Endothelial cell of umbilical vein (primary cell): ENCODE data around the gene LYRM4. TPM values are rescaled to one million over a fixed set of nuclear protein-coding genes. Genes with fewer than 3 reads are reported as not detected.

Experiments used
- BruUV-seq: library from RNA; stranded (reverse); fragments of 400-500 nt; replicated peaks from 2 replicates; lab custom pipeline; 2021; lab: Mats Ljungman, UMichigan
- CTCF ChIA-PET: fragments of 300-600, 350-600 bp; sonication (Branson Sonifier 250); formaldehyde crosslinking; loops from one replicate; lab custom pipeline; 2021; ENCODE audit warnings: antibody characterized with exemption, inconsistent platforms; lab: Charles Lee
- POLR2A ChIA-PET: fragments of 300-600, 350-600 bp; sonication (Branson Sonifier 250); formaldehyde crosslinking; loops from one replicate; lab custom pipeline; 2021; ENCODE audit warnings: antibody characterized with exemption, inconsistent platforms; lab: Charles Lee
- DNase-seq: peaks from one replicate; pipeline ENCODE4 v3.0.0-alpha.2; 2011; ENCODE audit warnings: low read depth, low spot score
- FAIRE-seq: peaks from 2 replicates; lab custom pipeline; 2011; peaks lifted over from hg19 to GRCh38; lab: Jason Lieb, UNC
- H2AFZ ChIP-seq: 2 replicates; pipeline ENCODE4 v1.6.0; 2012; ENCODE audit warnings: low read depth, low read length, control low read depth, inconsistent platforms
- H3K27ac ChIP-seq: 2 replicates; pipeline ENCODE4 v1.5.1; 2011; ENCODE audit warnings: low read depth, mild to moderate bottlenecking, control low read depth, low read length, moderate library complexity; ENCODE audit not compliant: insufficient read depth
- H3K27me3 ChIP-seq, 2 experiments: 2 replicates each; pipeline versions ENCODE4 v1.6.0 to v1.6.1; 2011; ENCODE audit warnings: low read length in 2 of 2, mixed read lengths in 1 of 2; ENCODE audit not compliant: control insufficient read depth in 2 of 2, insufficient read depth in 2 of 2
- H3K36me3 ChIP-seq, 2 experiments: 2 replicates in 1 of 2; 3 replicates in 1 of 2; pipeline ENCODE4 v1.5.1; 2011; ENCODE audit warnings: low read length in 2 of 2, mild to moderate bottlenecking in 1 of 2, moderate library complexity in 1 of 2; ENCODE audit not compliant: control insufficient read depth in 2 of 2, insufficient read depth in 2 of 2; ENCODE audit errors: extremely low read depth in 1 of 2
- H3K4me1 ChIP-seq: 3 replicates; pipeline ENCODE4 v1.5.1; 2011; ENCODE audit warnings: mild to moderate bottlenecking, low read length; ENCODE audit not compliant: control insufficient read depth, insufficient read depth; ENCODE audit errors: extremely low read depth
- H3K4me2 ChIP-seq: 2 replicates; pipeline ENCODE4 v1.6.1; 2011; ENCODE audit warnings: low read length, control low read depth, mixed read lengths; ENCODE audit not compliant: insufficient read depth
- H3K4me3 ChIP-seq, 3 experiments: fragments of 200-600 bp in 1 of 3; sonication (generic), shearing (Covaris generic) in 1 of 3; replicated peaks in 1 of 3; 2 replicates each; pipeline ENCODE4 v1.5.1; 2011 to 2016; ENCODE audit warnings: control low read depth in 3 of 3, low read length in 3 of 3, mild to moderate bottlenecking in 2 of 3, inconsistent platforms in 1 of 3, low read depth in 1 of 3, moderate library complexity in 1 of 3; ENCODE audit not compliant: insufficient read depth in 1 of 3
- H3K79me2 ChIP-seq: 2 replicates; pipeline ENCODE4 v1.6.0; 2012; ENCODE audit warnings: low read length, inconsistent platforms; ENCODE audit not compliant: control insufficient read depth, insufficient read depth
- H3K9ac ChIP-seq: replicated peaks from 2 replicates; pipeline ENCODE3; 2011; ENCODE audit warnings: low read length, control low read depth; ENCODE audit not compliant: insufficient read depth; ENCODE audit errors: extremely low read depth
- H3K9me1 ChIP-seq: replicated peaks from 3 replicates; pipeline ENCODE4 v1.6.0; 2011; ENCODE audit warnings: mild to moderate bottlenecking, low read length; ENCODE audit not compliant: control insufficient read depth, insufficient read depth; ENCODE audit errors: extremely low read depth
- H3K9me3 ChIP-seq: replicated peaks from 2 replicates; pipeline ENCODE4 v1.5.1; 2012; ENCODE audit warnings: low read length, inconsistent platforms; ENCODE audit not compliant: control insufficient read depth, insufficient read depth
- H4K20me1 ChIP-seq: replicated peaks from 2 replicates; pipeline ENCODE3; 2011; ENCODE audit warnings: mild to moderate bottlenecking, low read length; ENCODE audit not compliant: control insufficient read depth, insufficient read depth; ENCODE audit errors: extremely low read depth
- JUN ChIP-seq: IDR thresholded peaks from 2 replicates; pipeline ENCODE4 v1.6.1; 2011; ENCODE audit warnings: borderline replicate concordance, low read depth; ENCODE audit not compliant: insufficient read length, insufficient read depth
- MAX ChIP-seq: IDR thresholded peaks from 2 replicates; pipeline ENCODE4 v1.6.1; 2011; ENCODE audit not compliant: insufficient read depth, insufficient read length
- POLR2AphosphoS5 ChIP-seq: IDR thresholded peaks from 2 replicates; pipeline ENCODE4 v1.6.1; 2012; ENCODE audit warnings: low read depth, mild to moderate bottlenecking, control low read depth, low read length, moderate library complexity; ENCODE audit not compliant: insufficient read depth
- dilution Hi-C: fragments of 300-500 bp; cut with MboI; formaldehyde crosslinking; loops from one replicate; pipeline ENCODE4 v1.15.0; 2019; ENCODE audit warnings: low sequenced_read_pairs; ENCODE audit not compliant: extremely low pct_ligation_motif_present
- intact Hi-C: fragments of 100-400 bp; cut with micrococcal nuclease; formaldehyde crosslinking; loops from one replicate; pipeline ENCODE4 v1.10.0; 2022
- polyA plus RNA-seq, 4 experiments: library from polyadenylated mRNA; depleted of rRNA in 3 of 4; stranded (reverse) in 3 of 4; unstranded in 1 of 4; fragments of >200 nt; gene quantifications; 2 replicates each; pipeline versions ENCODE4 v1.2.1 to v1.2.3, GENCODE V29; 2011 to 2012; ENCODE audit warnings: missing spikeins in 1 of 4
- total RNA-seq: library from RNA; stranded (reverse); gene quantifications from 2 replicates; pipeline ENCODE4 v1.2.3, GENCODE V29; 2021
- TF ChIP-seq, protein P1 (sequence below), 2 donors: IDR thresholded peaks; 1 replicate in 1 of 2; 2 replicates in 1 of 2; pipeline ENCODE4 v1.5.1; 2011; ENCODE audit warnings: low read length in 2 of 2, mild to moderate bottlenecking in 2 of 2, moderate library complexity in 2 of 2, control low read depth in 1 of 2, inconsistent platforms in 1 of 2, low read depth in 1 of 2; ENCODE audit not compliant: insufficient read depth in 1 of 2; ENCODE audit errors: extremely low read depth in 1 of 2

LYRM4 gene
- total and polyA plus RNA-seq, 2 donors (not counting 3 experiments of a cell fraction or from before 2014, with no cell fraction given), result 39.5 to 44.0 TPM

DNA sequence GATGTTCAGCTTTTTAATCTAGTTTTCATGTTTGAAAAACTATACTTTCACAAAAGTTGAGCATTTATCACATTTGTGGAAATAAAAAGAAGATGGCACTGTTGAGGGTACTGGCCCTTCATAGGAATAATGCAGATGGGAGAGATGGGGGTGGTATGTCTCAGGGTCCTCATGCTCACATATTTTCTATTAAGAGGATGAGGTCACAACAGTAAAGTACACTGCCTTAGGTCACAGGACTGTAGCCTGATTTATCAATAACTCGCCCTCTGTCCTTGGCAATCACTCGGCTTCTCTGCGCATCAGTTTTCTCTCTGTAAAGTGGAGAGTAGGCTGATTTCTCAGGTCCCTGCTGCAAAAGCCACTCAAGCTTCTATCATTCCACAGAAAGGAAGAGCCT is 119.7 kb downstream of the LYRM4 start:
- Histone ChIP-seq H3K9me3 (no peaks in the 10 kb centered on the region), H3K27me3 (no peaks in the 10 kb centered on the region), H4K20me1 (no peaks in the 10 kb centered on the region), H3K9me1 (no peaks in the 10 kb centered on the region), H3K27ac (no peak overlapping the region), H3K4me2 (no peak overlapping the region), H3K9ac (no peak overlapping the region), H3K4me1 (no peaks in the 10 kb centered on the region), H3K79me2 (no peaks in the 10 kb centered on the region), H3K36me3 (no peaks in the 10 kb centered on the region), H3K4me3 (no peak overlapping the region), H2AFZ (no peak overlapping the region)
- intact Hi-C loops (no loop called here), dilution Hi-C loops (no loop called here)
- ChIA-PET CTCF (interaction anchor here (0.9 to 6.7 kb wide), 5 partner anchors 56 to 262 kb away, joined by 3 to 173 read pairs (median 3); partner anchors contain the start of gene PPP1R3G), POLR2A (no interaction called here)
- DNase-seq (no peak), FAIRE-seq (peak; percentile 18)
- no peak for TF ChIP-seq JUN
- TF ChIP-seq, protein P1, sequence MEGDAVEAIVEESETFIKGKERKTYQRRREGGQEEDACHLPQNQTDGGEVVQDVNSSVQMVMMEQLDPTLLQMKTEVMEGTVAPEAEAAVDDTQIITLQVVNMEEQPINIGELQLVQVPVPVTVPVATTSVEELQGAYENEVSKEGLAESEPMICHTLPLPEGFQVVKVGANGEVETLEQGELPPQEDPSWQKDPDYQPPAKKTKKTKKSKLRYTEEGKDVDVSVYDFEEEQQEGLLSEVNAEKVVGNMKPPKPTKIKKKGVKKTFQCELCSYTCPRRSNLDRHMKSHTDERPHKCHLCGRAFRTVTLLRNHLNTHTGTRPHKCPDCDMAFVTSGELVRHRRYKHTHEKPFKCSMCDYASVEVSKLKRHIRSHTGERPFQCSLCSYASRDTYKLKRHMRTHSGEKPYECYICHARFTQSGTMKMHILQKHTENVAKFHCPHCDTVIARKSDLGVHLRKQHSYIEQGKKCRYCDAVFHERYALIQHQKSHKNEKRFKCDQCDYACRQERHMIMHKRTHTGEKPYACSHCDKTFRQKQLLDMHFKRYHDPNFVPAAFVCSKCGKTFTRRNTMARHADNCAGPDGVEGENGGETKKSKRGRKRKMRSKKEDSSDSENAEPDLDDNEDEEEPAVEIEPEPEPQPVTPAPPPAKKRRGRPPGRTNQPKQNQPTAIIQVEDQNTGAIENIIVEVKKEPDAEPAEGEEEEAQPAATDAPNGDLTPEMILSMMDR (IDR thresholded peaks at IDR 0.05; ENCODE audit: extremely low read depth in 1 of 2, insufficient read depth in 1 of 2, low read depth in 1 of 2, low read length in 2 of 2), result no peak
- no peak for TF ChIP-seq POLR2AphosphoS5
- no peak for TF ChIP-seq MAX
- BruUV-seq, result no TSS peak
